ENCODE results near the gene UROC1.

The UROC1 gene

DNA sequence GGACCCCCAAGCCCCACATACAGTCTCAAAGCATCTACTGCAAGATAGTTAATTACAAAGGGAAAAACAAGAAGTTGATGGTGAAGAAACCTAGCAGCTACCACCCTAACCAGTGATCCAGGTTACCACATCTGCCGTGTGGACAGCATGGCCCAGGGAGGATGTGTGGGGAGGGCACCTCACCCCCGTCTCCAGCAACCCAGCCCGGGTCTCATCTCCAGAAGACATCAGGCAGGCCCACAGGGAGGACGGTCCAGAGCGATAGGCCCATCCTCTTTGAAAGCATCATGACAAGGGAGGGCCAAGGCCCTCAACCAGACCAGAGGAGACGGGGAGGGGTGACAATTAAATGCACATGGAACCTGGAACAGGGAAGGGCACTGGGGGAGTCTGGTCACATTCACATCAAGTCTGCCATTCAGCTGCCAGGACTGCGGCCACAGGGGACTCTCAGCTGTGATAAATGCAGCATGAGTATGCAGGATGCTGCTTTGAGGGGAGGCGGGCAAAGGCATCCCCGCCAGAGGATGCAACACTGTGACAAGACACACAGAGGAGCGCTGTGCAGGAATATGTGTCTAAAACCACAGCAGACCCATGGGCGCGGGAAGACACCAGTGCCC, 60.7 kb downstream of the UROC1 start:
- DNase-seq, result no peak

DNA sequence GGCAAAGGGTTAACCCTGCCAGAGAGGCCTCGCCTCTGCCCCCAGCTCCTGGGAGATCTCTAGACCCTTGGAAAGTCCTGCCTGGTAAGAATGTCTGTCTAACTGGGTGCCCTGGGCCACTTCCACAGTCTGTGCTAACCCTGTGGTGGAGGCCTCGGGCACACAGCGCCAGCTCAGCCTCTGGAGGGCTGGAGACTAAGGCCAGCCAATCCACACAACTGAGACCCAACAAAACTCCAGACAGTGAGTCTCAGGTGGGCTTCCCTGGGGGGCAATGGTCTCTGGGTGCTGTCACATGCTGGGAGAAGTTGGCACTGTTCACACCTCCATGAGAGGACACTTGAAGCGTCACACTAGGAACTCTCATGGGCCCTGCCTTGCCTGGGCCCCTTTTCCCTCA, 61.4 kb downstream of the UROC1 start:
- DNase-seq, result no peak

DNA sequence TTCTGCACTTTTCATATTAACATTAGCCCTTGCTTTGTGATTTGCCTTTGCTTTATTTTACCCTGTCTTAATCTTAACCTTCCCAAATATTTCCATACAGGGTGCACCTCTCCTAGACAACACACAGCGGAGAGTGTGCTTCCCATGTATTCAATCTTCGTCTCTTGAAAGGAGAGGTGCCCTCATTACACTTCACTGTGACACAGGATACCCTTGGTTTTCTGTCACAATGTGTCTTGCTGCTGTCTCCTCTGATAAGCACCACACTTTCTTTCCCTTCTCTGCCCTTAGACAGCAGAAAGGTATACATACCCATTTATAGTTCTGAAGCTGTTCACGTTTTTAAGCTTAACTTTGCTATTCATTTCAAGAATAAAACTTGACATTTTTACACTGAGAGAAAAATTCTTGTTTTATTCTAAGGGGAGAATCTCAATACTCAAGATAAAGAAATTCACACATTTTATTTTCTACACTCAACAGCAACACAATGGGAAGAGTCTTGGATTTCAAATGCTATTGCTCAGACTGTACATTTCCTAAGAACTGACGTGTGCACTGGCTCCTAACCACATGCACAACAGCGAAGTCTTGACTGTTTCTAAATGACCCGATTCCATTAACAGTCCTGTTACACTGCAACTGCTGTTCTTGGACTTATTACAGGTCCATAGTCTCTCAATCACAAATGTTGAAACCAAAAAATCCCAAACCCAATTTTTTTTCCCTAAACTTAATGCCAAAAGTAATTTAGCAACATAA, 63.0 kb downstream of the UROC1 start:
- DNase-seq, result no peak

DNA sequence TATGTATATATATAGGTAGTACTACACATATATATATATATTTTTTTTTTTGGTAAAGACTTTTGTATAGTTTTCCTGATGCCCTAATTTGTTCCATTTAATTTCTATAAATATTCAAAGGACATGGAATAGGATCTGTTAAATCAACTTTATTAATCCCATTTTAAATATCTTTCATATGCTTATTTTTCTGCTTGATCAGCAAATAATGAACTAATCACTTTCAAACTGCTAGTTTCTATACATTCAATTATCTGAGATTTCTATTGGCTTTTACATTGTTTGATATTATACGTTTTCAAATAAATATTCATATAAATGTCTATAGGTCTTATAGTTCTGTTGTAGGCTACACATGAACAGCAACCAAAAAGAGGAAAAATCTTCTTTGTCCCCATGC, 63.5 kb downstream of the UROC1 start:
- no peak for DNase-seq

DNA sequence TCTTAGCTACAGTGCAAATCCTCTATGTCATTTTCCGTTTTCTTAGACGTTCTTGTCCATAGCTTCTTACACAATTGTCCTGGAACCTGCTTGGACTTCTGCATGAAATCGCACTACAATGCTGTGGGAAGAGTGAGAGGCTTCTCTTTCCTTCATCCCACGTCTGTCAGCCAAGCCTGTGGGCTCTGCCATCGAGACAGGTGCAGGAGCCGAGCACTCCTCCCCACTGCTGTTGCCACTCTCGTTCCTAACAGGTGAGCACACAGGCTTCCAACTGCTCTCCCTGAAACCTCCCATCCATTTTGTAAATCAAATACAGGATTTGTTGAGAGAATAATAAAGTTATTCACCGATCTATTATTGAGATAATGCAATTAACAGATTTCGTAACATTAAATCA, 65.4 kb downstream of the UROC1 start:
- no peak for DNase-seq

DNA sequence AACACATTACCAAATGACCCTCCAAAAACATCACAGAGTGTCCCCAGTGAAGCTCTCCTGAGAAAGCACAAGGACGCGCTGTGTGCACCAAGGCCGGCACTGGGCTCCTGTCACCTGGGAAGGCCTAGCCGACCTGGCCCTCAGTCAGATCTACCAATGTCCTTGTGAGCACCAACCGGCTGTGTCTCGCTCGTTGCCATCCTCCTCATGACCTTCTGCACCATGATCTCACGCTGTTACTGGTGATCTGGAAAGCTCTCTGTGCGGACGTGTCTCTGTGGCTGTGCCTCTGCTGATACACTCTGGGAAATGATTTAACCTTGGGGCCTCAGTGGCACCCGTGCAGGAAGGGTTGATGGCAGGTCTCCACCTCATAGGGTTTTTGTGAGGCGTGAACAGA, 66.1 kb downstream of the UROC1 start:
- DNase-seq, result no peak

DNA sequence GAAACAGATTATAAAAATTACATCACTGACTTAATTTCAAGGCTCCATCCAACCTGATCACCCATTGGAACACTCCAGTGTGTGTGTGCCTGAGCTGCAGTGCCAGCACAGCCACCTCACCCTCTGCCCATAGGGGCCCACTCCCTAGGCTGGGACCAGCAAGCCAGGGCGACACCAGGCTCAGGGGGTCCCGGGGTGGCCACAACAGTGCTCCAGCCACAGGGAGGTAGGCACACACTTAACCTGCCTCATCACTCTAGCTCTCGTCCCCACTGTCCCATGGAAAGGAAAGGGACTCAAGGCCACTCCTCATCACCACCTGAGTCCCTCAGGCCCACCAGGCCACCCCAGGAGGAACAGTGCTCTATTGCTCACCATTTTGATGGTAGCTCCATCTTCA, 66.8 kb downstream of the UROC1 start:
- no peak for DNase-seq

DNA sequence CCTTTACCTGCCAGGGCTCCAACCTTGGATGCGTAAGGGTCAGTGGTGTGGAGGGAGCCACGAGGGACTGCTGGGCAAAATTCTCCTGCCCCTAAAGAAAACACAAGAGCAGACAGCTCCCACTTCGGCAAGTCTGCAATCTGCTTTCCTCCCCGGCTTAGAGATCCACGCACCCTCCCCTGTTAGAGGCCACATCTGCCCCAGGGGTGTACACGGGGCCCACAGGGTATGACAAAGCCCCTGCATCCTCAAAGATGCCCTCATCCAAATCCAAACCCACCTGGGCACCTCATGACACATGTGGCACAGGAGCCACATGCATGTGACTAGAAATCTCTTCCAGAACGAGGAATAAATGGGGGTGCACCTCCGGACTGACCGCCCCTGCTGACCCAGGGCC, 67.4 kb downstream of the UROC1 start:
- DNase-seq, result no peak

DNA sequence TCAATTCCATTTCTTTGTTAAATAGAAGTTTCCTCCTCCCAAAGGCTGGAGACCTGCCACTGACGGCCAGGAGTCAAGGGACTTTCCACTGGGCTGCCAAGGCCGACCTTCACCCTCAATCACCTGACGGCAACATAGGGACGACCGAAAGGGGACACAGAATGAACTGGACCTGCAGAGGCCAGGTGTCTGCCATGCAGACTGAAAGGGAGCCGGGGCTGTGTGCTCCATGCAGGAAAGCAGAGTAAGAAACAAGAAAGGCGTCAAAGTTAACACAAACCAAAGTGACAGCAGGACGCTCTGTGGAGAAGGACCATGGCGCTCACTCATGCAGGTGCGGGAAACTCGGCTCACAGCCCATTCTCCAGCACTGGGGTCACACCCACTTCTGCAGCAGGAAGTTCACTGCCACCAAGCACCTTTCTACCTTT, 67.9 kb downstream of the UROC1 start:
- no peak for DNase-seq

DNA sequence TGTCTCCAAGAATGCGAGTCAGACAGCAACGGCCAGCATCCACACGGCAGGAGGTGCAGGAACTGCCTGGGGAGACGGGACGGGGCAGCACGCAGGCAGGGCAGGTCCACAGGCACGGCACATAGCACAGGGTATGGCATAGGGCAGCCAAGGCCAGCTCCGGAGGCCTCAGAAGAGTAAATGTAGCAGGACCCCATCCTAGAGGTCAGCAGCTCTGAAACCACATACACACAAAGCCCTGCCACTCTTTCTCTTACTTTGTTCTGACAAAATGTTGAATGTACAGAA, 68.7 kb downstream of the UROC1 start:
- DNase-seq, result no peak

DNA sequence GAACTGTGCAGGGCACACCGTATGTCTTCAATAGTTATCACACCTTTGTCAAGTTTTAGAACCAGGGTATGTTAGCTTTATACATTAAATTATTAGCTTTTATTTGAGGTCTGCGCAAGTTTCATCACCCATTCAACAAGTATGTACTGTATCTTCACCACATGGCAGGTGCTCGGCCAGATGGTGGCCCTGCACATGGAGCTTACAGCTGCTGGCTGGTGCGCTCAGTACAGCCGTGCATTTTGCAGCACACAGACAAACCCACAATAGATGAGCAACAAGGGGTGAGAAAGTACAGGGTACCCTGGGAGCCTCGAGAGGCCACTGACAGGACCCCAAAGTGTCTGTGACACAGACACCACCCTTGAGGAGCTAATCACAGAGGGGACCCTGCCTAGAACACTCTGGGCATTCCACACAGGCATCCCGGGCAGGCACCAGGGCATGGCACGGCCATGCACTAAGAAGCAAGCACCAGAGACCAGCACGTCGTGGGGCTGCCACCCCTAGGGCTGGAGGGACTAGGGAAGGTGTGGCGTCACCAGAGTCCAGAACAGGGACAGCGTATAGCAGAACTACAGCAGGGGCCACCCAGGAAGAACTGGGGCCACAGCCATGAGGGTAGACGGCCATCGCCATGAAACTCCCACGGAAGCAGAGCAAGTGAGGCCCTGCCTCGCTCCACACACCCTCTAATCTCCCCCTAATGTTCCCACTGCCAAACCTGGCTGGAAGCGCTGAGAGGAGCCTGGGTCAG, 69.3 kb downstream of the UROC1 start:
- no peak for DNase-seq

DNA sequence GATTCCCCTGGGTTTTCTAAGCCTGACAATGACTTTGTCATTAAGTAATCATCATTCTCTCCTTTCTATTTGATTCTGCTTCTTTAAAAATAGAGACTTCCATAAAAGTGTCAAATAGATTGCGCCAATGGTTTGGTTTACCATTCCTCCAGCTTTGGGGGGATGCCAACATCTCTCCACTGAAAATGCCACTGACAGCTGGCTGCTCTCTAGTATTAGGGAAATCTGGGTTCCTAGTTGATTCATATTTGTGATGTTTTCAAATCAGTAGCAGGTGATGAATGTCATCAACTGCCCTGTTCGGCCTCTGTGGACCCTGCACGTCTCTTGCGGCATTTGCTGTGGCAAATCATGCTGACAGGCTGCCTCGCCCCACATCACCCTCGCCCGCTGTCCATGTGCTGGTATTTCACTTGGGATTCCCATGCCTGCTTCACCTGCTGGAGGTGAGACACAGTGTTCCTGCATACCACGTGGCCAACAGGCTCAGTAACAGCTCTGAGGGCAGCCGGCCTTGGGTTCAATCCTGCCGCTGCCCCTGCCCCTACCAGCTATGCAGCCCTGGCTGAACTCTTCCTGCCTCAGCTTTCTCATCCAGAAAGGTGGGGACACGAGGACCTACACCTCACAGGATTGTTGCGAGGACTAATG, 70.0 kb downstream of the UROC1 start:
- no peak for DNase-seq

DNA sequence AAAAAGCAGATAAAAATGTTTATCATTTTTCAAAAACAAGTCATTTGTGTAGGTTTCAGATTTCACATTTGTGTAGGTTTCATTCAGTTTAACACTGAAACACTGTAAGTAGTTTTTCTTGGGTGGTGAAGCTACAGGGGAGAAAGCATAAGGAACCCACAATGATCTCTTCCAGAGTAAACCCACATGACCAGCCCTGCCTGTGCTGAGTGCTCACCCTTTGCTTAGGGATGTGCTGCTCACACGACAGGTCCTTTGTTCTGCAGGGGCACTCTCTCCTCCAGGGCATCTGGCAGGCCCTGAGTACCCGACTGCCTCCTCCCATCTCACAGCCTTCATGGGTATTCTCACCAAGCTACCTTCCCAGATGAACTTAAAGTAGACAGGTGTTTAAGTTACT, 70.8 kb downstream of the UROC1 start:
- no peak for DNase-seq

DNA sequence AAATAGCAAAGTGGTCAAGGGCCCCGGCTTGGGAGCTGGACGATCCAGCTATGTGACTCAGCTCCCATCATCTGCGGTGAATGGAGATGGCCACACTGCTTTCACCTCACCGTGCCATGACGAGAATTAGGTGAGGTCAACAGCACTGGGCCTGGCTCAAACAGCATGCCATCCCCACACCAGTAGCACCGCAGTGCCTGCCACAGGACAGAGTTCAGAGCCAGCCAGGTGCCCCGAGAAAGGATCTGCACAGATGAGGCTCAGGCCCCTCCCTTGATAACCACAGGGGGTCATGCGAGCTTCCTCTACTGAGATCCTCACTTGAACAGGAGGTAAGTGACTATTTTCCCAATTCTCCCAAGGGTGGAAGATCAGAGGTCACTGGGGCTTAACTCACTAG, 71.3 kb downstream of the UROC1 start:
- no peak for DNase-seq

DNA sequence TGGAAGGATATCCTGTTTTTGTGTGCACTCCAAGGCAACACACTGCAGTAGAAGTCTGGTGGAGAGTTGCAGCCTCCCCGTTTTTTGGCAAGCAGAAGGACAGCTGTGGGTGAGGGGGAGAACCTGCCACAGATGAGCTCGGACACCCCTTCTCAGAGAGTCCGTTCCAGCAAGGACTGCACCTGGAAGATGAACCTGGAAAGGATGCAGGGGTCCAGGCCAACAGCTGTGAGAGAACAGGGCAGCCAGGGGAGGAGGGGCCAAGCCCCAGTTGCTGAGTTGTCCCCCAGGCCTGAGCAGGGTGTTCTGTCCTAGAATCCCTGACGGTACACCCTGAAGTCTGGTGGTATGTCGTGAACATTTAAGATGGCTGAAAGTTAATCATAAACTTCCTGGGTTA, 72.1 kb downstream of the UROC1 start:
- DNase-seq, result no peak

DNA sequence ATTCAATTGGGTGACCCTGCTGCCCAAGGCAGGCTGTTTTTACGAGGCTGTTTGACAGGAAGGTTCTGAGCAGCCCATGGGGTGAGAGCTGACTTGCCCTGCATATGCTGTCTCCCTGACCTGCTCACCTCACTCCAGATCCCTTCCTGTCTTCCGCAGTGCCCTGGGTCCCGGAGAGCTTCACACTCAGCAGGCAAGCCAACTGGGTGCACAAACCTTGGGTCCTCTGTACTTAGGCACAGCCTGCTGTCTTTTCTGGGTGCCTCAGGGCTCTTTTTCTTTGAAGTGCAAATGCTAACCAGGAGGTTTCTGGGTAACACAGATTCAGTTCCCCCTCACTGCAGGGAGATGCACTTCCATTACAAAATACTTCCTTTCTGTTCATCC, 74.7 kb downstream of the UROC1 start:
- DNase-seq, result no peak

DNA sequence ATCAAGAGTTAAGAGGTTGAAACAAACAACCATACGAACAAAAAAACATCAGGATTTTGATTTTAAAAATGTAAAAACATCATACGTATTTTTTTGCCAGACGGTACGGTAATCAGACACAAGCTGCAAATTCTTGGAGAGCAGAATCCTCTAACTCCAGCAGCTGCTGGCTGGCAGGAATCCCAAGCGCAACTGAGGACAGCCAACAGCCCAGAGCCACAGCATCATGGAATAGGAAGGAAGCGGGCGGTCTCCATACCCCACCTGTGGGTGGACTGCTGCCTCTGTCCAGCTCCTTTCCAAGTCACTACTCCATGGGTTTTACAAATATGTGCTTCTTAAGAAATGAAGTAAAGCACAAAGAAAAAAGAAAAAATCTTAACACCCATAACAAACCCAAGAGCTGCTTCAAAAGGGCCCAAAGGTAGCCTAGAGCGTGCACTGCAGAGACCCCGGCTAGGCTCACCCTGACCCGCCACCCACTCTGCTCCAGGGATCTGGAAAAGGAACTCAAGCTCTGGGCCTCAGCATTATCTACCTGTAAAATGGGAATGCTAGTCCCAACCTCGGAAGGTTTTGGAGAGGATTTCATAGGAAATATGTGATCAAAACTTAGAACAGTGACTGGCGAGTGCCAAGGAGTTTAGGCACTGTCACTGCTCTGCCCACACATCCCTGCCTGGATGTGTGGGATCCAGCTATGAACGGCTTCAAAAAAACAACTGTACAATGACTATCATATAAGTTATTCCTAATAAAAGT, 75.3 kb downstream of the UROC1 start:
- no peak for DNase-seq

DNA sequence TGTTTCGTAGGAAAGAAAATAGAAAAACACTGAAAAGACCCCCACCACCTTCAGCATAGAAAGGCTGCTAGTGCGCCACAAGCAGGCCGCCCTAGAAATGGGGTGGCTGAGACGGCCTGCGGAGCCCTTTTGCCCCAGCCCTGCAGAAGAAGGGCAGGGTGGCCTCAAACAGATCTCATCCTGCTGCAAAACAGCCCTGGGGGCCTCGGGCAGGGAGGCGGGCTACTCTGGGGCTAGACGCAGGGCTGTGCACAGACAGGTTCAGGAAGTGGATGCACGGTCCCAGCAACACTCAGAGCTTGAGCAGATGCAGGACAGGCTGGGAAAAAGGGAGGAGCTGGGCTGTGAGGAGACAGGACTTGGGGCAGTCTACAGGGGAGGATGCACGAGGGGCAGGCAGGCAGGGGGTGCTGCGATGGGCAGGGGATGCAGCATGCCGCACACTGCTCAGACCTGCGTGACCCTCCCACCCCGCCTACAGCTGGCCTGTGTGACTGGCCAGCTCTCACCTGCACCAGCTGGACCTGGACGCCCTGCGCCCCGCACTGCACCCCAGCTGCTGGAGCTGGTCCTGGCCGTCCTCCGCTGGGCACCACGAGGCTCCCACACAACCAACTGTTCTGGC, 76.2 kb downstream of the UROC1 start:
- DNase-seq, result no peak

DNA sequence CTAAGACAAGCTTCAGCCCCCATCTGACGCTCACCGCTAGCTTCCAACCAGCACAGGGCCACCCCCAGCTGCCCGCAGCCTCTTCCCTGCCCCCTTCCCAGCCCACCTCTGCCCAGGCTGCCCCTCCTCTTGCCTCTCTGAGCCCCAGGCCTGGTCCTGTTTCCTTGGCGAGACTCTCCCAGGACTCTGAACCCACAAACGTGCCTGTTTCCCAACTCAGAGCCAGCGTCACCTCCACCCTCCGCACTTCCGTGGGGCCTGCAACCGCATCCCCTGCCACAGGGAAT, 76.9 kb downstream of the UROC1 start:
- no peak for DNase-seq

DNA sequence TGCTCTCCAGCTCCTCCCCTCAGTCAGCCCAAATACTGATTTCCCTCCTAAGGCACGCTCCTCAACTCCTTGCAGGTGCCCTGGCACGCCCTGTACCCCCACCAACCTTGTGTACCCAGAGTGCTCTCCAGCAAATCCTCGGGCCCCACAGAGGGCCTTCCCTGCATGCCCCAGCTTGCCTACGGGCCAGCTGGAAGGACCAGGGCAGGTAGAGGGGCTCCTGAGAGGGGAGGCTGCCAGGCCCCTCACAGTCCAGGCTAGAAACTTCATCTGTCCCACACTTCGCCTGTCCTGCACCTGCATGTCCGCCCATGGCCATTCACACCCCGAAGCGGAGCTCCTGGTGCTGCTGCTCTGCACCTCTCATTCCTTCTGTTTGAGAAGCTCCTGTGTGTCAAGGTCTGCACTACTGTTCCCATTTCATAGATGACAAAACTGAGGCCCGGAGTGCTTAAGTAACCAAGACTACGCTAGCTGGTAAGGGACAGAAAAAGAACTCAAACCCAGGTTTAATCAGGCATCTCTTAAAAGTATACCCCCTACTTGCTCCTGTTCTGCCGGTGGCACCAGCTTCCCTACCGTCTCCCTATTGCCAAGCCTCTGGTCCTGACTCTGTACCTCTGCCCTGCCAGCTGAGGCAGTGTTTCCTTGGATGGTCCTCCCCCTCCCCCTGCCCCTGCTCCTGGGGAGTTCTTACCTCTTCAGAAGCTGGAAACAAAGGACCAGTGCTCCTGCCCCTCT, 77.4 kb downstream of the UROC1 start:
- DNase-seq, result no peak

DNA sequence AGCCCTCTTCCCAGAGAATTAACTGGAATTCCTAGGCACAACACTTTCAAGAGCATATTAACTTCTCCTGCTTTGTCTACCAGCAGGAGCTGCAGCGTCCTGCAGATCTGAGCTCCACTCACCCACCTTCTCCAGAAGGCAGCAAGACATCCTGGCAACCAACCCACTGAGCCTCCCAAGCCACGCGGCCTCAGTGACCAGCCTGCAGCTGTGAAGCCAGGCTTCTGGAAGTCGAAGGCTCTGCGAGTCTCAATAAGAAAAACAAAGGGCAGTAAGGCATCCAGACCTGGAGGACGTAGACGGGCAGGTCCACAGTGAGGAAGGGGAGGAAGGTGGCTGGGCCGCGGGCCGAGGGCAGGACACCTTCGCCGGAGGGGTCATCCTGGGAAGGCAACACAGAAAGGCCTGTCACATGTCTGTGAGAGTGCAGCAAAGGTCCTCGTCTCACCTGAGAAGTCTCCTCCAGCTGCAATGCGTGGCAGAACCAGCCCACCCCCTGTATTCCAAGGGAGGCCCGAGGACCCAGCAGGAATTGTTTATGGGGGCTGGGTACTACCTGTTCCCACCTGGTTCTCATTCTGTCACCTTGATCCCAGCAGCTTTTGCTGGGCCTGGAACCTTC, 78.1 kb downstream of the UROC1 start:
- DNase-seq, result no peak

DNA sequence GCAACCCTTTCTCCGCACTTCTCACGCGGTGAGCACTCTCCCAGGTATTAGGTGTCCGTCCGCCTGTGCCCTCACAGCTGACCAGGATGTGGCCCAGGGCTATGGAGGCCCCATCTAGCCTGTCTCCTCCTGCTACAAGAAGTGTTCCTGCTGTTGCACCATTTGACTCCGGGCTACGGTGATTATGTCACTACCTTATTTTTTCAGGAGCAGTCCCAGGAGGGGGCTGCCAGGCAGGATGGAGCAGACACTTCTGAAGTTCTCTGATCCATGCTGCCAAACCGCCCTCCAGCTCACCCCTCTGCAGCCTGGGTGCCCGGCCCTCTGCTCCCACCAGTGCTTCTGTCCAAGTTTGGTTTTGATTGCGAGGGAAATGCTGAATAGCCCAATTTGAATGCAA, 78.8 kb downstream of the UROC1 start:
- no peak for DNase-seq

Measured in OCI-M1 (cell line).